Neural progenitor cell (in vitro differentiated cells): ENCODE results near the gene CSK.

Experiments
- CTCF ChIP-seq: fragments of 200-600 bp; sonication (generic); IDR thresholded peaks from 2 replicates; pipeline ENCODE4 v1.5.1; 2017; ENCODE audit warnings: antibody characterized with exemption, mild to moderate bottlenecking
- EZH2 ChIP-seq: fragments of 200-600 bp; sonication (generic); IDR thresholded peaks from 2 replicates; pipeline ENCODE4 v1.6.1; 2017; ENCODE audit warnings: antibody characterized with exemption, mild to moderate bottlenecking, moderate library complexity

- TF ChIP-seq EZH2 (no peak), CTCF (no peak)
Observed at GRCh38 chr15:74773329-74773728, 8.6 kb upstream of the CSK start.
